Natural killer cell (primary cell): Measurements from ENCODE around the gene TMEM62. TPM values are rescaled to one million over a fixed set of nuclear protein-coding genes. Genes with fewer than 3 reads are reported as not detected.

Source experiments
- ATAC-seq, 3 donors: fragments of 150-1000 bp in 2 of 3; fragments of 200-7000 bp in 1 of 3; cut with Tn5 transposase; 1 replicate in 1 of 3; 2 replicates in 2 of 3; pipeline ENCODE4 v1.10.0; 2021; ENCODE audit warnings: mild to moderate bottlenecking in 2 of 3, moderate library complexity in 2 of 3
- DNase-seq, 2 donors: peaks; one replicate each; pipeline versions ENCODE4 v3.0.0 to v3.0.0-alpha.2; 2013 to 2021; ENCODE audit warnings: mixed read lengths in 1 of 2
- H3K27ac ChIP-seq: one replicate; pipeline ENCODE4 v1.5.1; 2013; ENCODE audit warnings: mild to moderate bottlenecking, low read length
- H3K27me3 ChIP-seq: one replicate; pipeline ENCODE4 v1.6.1; 2013; ENCODE audit warnings: low read length; ENCODE audit not compliant: control insufficient read depth, insufficient read depth
- H3K36me3 ChIP-seq: one replicate; pipeline ENCODE4 v1.6.1; 2013; ENCODE audit warnings: low read length; ENCODE audit not compliant: control insufficient read depth, insufficient read depth
- H3K4me1 ChIP-seq: one replicate; pipeline ENCODE4 v1.6.1; 2013; ENCODE audit warnings: low read length; ENCODE audit not compliant: control insufficient read depth, insufficient read depth
- H3K4me3 ChIP-seq: one replicate; pipeline ENCODE4 v1.5.1; 2013; ENCODE audit warnings: low read length
- H3K9me3 ChIP-seq: one replicate; pipeline ENCODE4 v1.6.1; 2013; ENCODE audit warnings: low read length; ENCODE audit not compliant: control insufficient read depth, insufficient read depth
- H3K27ac Mint-ChIP-seq, 2 donors: one replicate each; pipeline ENCODE4 v1.8.0; 2022; ENCODE audit warnings: mild to moderate bottlenecking in 2 of 2, mixed read lengths in 2 of 2, moderate library complexity in 1 of 2
- H3K27me3 Mint-ChIP-seq, 2 donors: one replicate each; pipeline ENCODE4 v1.8.0; 2022; ENCODE audit warnings: low read depth in 2 of 2, mixed read lengths in 2 of 2
- H3K36me3 Mint-ChIP-seq: one replicate; pipeline ENCODE4 v1.8.0; 2022; ENCODE audit warnings: mixed read lengths
- H3K4me1 Mint-ChIP-seq, 2 donors: one replicate each; pipeline ENCODE4 v1.8.0; 2022; ENCODE audit warnings: mixed read lengths in 2 of 2
- H3K4me3 Mint-ChIP-seq: one replicate; pipeline ENCODE4 v1.8.0; 2022; ENCODE audit warnings: mild to moderate bottlenecking, moderate library complexity, mixed read lengths
- H3K9me3 Mint-ChIP-seq, 2 donors: one replicate each; pipeline ENCODE4 v1.8.0; 2022; ENCODE audit warnings: mixed read lengths in 2 of 2
- WGBS: methylation state at CpG from one replicate; pipeline ENCODE4 v1.1.7; 2013; ENCODE audit warnings: missing lambda C conversion rate; ENCODE audit not compliant: insufficient coverage; 5-methylcytosine and 5-hydroxymethylcytosine counted together
- intact Hi-C: fragments of 100-400 bp; cut with micrococcal nuclease; formaldehyde crosslinking; loops from one replicate; pipeline ENCODE4 v1.14.2; 2022
- total RNA-seq, 4 donors: library from RNA; stranded (reverse); fragments of 120-200 nt in 1 of 4; gene quantifications; one replicate each; pipeline versions ENCODE4 v1.2.3 to v1.2.4, GENCODE V29; 2013 to 2022
- TF ChIP-seq, protein P1 (sequence below): fragments of 200-600 bp; IDR thresholded peaks from one replicate; pipeline ENCODE4 v1.8.0; 2022; ENCODE audit warnings: antibody characterized with exemption

Gene TMEM62
- total RNA-seq, 3 donors from 2014 or later (not counting 1 experiment from before 2014, with no cell fraction given), result 39.4 to 43.8 (median 40.8) TPM

DNA sequence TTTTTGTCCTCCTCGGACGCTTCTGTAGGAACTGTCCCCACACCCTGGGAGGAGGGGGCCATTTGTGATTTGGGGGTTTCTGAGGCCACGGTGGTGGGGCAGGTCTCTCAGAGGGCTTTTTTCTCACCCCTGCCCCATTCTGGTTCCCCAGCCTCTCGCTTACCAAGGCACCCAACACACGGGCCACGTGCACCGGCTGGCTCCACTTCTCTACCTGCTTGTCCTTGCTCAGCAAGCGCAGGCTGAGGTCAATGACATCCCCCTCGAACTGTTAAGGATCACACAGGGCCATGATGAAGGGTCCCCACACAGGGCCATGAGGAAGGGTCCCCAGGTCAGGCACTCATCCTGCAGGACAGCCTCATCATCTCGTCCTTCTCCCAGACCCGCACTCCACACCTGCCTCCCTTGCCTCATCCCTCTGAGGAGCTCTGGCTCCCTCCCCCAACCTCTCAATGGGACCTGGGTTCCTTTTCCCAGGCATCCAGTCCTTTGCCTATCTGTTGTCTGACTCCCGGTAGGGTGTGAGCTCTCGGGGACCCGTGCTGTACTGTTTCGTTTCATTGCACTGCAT lies 76.9 kb downstream of the TMEM62 start:
- Histone ChIP-seq H3K4me3 (no peak overlapping the region), H3K36me3 (no peaks in the 10 kb centered on the region), H3K27me3 (no peaks in the 10 kb centered on the region), H3K9me3 (no peaks in the 10 kb centered on the region), H3K27ac (no peak overlapping the region), H3K4me1 (no peaks in the 10 kb centered on the region)
- H3K4me3 Mint-ChIP-seq, result no peak overlapping the region
- H3K36me3 Mint-ChIP-seq, result no peaks in the 10 kb centered on the region
- DNase-seq (no peak), ATAC-seq (no peak)
- no peaks in the 10 kb centered on the region for H3K4me1 Mint-ChIP-seq
- H3K27ac Mint-ChIP-seq, result no peak overlapping the region
- TF ChIP-seq, protein P1, sequence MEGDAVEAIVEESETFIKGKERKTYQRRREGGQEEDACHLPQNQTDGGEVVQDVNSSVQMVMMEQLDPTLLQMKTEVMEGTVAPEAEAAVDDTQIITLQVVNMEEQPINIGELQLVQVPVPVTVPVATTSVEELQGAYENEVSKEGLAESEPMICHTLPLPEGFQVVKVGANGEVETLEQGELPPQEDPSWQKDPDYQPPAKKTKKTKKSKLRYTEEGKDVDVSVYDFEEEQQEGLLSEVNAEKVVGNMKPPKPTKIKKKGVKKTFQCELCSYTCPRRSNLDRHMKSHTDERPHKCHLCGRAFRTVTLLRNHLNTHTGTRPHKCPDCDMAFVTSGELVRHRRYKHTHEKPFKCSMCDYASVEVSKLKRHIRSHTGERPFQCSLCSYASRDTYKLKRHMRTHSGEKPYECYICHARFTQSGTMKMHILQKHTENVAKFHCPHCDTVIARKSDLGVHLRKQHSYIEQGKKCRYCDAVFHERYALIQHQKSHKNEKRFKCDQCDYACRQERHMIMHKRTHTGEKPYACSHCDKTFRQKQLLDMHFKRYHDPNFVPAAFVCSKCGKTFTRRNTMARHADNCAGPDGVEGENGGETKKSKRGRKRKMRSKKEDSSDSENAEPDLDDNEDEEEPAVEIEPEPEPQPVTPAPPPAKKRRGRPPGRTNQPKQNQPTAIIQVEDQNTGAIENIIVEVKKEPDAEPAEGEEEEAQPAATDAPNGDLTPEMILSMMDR, result no peak
- no peaks in the 10 kb centered on the region for H3K9me3 Mint-ChIP-seq
- peaks cover 13 to 25% of the 10 kb centered on the region in 2 donors for H3K27me3 Mint-ChIP-seq
- intact Hi-C loops, result no loop called here
- 90% methylated on average over 15 of the region's 15 CpGs for WGBS

DNA sequence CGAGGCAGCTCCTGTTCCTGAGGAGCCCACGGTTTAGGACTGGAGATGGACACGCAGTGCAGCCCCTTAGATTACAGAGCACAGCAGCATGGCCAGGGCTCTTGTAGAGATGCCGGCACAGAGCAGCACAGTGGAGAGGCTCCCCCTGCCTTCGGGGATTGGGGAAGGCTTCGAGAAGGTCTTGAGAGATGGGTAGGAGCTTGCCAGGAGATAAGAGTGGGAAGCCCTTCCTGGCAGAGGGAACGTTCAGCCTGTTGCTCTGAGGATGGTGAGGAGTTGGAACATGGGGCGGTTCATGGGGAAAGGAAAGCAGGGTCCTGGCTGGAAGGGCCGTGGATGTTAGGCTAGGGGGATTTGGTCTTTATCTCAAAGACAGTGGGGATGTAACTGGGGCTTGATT lies 77.4 kb downstream of the TMEM62 start:
- 82% methylated on average over 9 of the region's 9 CpGs for WGBS
- intact Hi-C loops, result no loop called here
- H3K4me3 Mint-ChIP-seq, result no peak overlapping the region
- Histone ChIP-seq H3K36me3 (no peaks in the 10 kb centered on the region), H3K27ac (no peak overlapping the region), H3K4me1 (no peaks in the 10 kb centered on the region), H3K9me3 (no peaks in the 10 kb centered on the region), H3K27me3 (no peaks in the 10 kb centered on the region), H3K4me3 (no peak overlapping the region)
- no peak for ATAC-seq
- no peaks in the 10 kb centered on the region for H3K4me1 Mint-ChIP-seq
- H3K27ac Mint-ChIP-seq, result no peak overlapping the region
- TF ChIP-seq, protein P1, result no peak
- H3K9me3 Mint-ChIP-seq, result no peaks in the 10 kb centered on the region
- no peaks in the 10 kb centered on the region for H3K36me3 Mint-ChIP-seq
- H3K27me3 Mint-ChIP-seq, result peaks cover 13 to 25% of the 10 kb centered on the region in 2 donors
- DNase-seq, result no peak

DNA sequence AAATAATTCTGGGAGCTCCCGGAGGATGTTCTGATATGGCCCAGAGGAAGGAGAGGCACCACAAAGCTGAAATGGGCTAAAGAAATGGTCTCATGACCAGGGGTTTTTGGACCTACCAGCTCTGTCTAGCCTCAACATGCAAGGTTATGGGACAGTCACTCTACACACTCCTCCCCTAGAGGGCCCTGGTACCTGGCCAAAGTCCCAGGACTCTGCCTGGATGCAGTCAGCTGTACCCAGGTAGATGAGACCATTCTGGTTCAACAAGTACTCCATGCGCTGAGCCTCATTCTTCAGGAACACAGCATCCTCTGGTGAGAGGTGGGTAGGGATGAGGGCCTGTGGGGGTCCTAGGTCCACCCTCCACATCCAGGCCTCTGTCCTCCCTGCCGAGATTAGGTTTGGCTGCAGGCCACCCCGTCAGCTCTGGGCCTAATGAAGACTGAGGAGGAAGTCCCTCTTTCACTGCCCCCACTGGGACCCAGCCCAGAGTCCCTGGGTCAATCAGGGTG lies 77.9 kb downstream of the TMEM62 start:
- Mint-ChIP-seq H3K9me3 (no peaks in the 10 kb centered on the region), H3K36me3 (no peaks in the 10 kb centered on the region), H3K27ac (no peak overlapping the region), H3K4me1 (no peaks in the 10 kb centered on the region), H3K27me3 (peaks cover 11 to 25% of the 10 kb centered on the region in 2 donors), H3K4me3 (no peak overlapping the region)
- no peaks in the 10 kb centered on the region for H3K9me3 ChIP-seq
- H3K27ac ChIP-seq, result no peak overlapping the region
- 92% methylated on average over 3 of the region's 4 CpGs for WGBS
- no peak overlapping the region for H3K4me3 ChIP-seq
- H3K36me3 ChIP-seq, result no peaks in the 10 kb centered on the region
- intact Hi-C loops, result no loop called here
- no peaks in the 10 kb centered on the region for H3K4me1 ChIP-seq
- ATAC-seq (no peak), DNase-seq (no peak)
- TF ChIP-seq, protein P1, result no peak
- no peaks in the 10 kb centered on the region for H3K27me3 ChIP-seq

DNA sequence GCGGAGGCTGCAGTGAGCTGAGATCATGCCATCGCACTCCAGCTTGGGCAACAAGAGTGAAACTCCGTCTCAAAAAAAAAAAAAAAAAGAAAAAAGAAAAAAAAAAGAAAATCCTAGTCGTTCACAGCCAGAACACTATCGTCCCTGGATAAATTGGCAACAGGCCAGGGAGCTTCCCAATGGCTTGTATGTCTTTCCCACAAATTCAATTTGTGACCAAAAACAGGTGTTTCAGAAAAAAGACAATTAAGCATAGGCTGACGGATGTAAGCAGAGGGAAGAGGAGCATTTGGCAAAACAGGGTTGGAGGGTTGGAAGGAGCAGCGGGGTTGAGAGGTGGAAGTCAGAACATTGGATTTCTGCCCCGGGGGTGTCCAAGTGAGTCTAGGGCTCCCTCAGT lies 78.9 kb downstream of the TMEM62 start:
- 91% methylated on average over 8 of the region's 8 CpGs for WGBS
- Mint-ChIP-seq H3K27ac (no peak overlapping the region), H3K4me1 (no peaks in the 10 kb centered on the region), H3K4me3 (no peak overlapping the region), H3K36me3 (no peaks in the 10 kb centered on the region), H3K27me3 (peaks cover 11 to 25% of the 10 kb centered on the region in 2 donors), H3K9me3 (no peaks in the 10 kb centered on the region)
- Histone ChIP-seq H3K27ac (no peak overlapping the region), H3K4me3 (no peak overlapping the region), H3K36me3 (no peaks in the 10 kb centered on the region), H3K27me3 (no peaks in the 10 kb centered on the region), H3K4me1 (no peaks in the 10 kb centered on the region), H3K9me3 (no peaks in the 10 kb centered on the region)
- intact Hi-C loops, result no loop called here
- ATAC-seq (no peak), DNase-seq (no peak)
- TF ChIP-seq, protein P1, result no peak
